H1 (cell line): ENCODE data around the gene RBM25.

ENCODE experiments used
- POLR2A ChIP-seq, 2 experiments: IDR thresholded peaks; 1 replicate in 1 of 2; 2 replicates in 1 of 2; pipeline ENCODE4 v1.6.1; 2011; ENCODE audit warnings: low read depth in 2 of 2, low read length in 2 of 2, mild to moderate bottlenecking in 2 of 2; ENCODE audit errors: control extremely low read depth in 1 of 2
- TF ChIP-seq, protein P1 (sequence below), 3 experiments: IDR thresholded peaks; 1 replicate in 2 of 3; 2 replicates in 1 of 3; pipeline versions ENCODE4 v1.5.1 to v1.6.1; 2011; ENCODE audit warnings: low read length in 3 of 3, mild to moderate bottlenecking in 3 of 3, inconsistent platforms in 2 of 3, low read depth in 1 of 3, moderate library complexity in 1 of 3; ENCODE audit not compliant: insufficient read depth in 1 of 3; ENCODE audit errors: control extremely low read depth in 1 of 3

DNA sequence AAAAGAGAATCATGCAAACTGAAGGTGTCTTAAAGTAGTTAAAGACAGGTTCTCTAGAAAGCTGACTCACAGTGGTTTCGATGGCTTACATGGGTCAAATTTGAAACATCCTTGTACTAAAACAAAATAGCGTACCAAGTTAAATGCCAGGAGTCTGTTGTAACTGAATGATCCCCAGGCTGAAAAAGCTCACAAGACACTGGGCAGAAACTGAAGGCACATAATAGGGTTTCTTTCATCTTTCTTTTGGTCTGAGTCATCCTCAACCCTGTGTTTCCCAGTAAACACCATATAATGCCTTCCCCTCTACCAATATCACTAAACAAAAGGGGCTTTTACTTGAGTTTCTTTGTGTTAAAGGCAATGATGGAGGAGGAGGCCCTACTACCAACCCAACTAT, 44.2 kb upstream of the RBM25 start:
- TF ChIP-seq, protein P1, sequence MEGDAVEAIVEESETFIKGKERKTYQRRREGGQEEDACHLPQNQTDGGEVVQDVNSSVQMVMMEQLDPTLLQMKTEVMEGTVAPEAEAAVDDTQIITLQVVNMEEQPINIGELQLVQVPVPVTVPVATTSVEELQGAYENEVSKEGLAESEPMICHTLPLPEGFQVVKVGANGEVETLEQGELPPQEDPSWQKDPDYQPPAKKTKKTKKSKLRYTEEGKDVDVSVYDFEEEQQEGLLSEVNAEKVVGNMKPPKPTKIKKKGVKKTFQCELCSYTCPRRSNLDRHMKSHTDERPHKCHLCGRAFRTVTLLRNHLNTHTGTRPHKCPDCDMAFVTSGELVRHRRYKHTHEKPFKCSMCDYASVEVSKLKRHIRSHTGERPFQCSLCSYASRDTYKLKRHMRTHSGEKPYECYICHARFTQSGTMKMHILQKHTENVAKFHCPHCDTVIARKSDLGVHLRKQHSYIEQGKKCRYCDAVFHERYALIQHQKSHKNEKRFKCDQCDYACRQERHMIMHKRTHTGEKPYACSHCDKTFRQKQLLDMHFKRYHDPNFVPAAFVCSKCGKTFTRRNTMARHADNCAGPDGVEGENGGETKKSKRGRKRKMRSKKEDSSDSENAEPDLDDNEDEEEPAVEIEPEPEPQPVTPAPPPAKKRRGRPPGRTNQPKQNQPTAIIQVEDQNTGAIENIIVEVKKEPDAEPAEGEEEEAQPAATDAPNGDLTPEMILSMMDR (IDR thresholded peaks at IDR 0.05; ENCODE audit: control extremely low read depth in 1 of 3, insufficient read depth in 1 of 3, low read depth in 1 of 3, low read length in 3 of 3) = no peak
- no peak for TF ChIP-seq POLR2A (IDR thresholded peaks at IDR 0.05; ENCODE audit: control extremely low read depth in 1 of 2, low read depth in 2 of 2, low read length in 2 of 2)
